Measurements from ENCODE around the gene NLE1. TPM values are rescaled to one million over a fixed set of nuclear protein-coding genes. Genes with fewer than 3 reads are reported as not detected.

Gene NLE1
- total RNA-seq, 1 donor = 14.1 TPM

GRCh38 chr17:35170968-35171771 lies 29.1 kb upstream of the NLE1 start:
- no peak overlapping the region for H3K4me3 ChIP-seq (ENCODE audit: low read depth, low read length)
- peak; percentile 60 for DNase-seq (ENCODE audit: low read depth)
- peak; percentile 25 for TF ChIP-seq CTCF (IDR thresholded peaks at IDR 0.05; ENCODE audit: insufficient read depth, low read length)

GRCh38 chr17:35169835-35170363 lies 27.8 kb upstream of the NLE1 start:
- no peak for TF ChIP-seq CTCF (IDR thresholded peaks at IDR 0.05; ENCODE audit: insufficient read depth, low read length)
- DNase-seq (ENCODE audit: low read depth) = no peak

GRCh38 chr17:35167666-35168065 lies 25.6 kb upstream of the NLE1 start:
- no peak for DNase-seq (ENCODE audit: low read depth)
- no peak overlapping the region for H3K4me3 ChIP-seq (ENCODE audit: low read depth, low read length)
- no peak for TF ChIP-seq CTCF (IDR thresholded peaks at IDR 0.05; ENCODE audit: insufficient read depth, low read length)

More at GRCh38 chr17:35169835-35170363, 27.8 kb upstream of the NLE1 start:
- H3K4me3 ChIP-seq (ENCODE audit: low read depth, low read length) = no peak overlapping the region

- no peak overlapping the region for H3K4me3 ChIP-seq (ENCODE audit: low read depth, low read length)
- no peak for TF ChIP-seq CTCF (IDR thresholded peaks at IDR 0.05; ENCODE audit: insufficient read depth, low read length)
- no peak for DNase-seq (ENCODE audit: low read depth)
Measured at GRCh38 chr17:35167046-35167445, 24.9 kb upstream of the NLE1 start.

- no peak for DNase-seq (ENCODE audit: low read depth)
- H3K4me3 ChIP-seq (ENCODE audit: low read depth, low read length) = no peak overlapping the region
- TF ChIP-seq CTCF (IDR thresholded peaks at IDR 0.05; ENCODE audit: insufficient read depth, low read length) = no peak
Measured at GRCh38 chr17:35166526-35166925, 24.4 kb upstream of the NLE1 start.

GRCh38 chr17:35164716-35165115 lies 22.6 kb upstream of the NLE1 start:
- H3K4me3 ChIP-seq (ENCODE audit: low read depth, low read length) = no peak overlapping the region
- DNase-seq (ENCODE audit: low read depth) = no peak
- no peak for TF ChIP-seq CTCF (IDR thresholded peaks at IDR 0.05; ENCODE audit: insufficient read depth, low read length)
